Measurements from ENCODE around the gene BRD1.
A peak's percentile ranks its signal among the peaks of the same experiment; 100 is the strongest.

- TF ChIP-seq POLR2AphosphoS5 (IDR thresholded peaks at IDR 0.05; ENCODE audit: low read depth) (peak; percentile 76), CTCF (IDR thresholded peaks at IDR 0.05; ENCODE audit: insufficient read depth, low read length) (no peak), REST (IDR thresholded peaks at IDR 0.05; ENCODE audit: insufficient replicate concordance, low read depth) (no peak), GABPA (IDR thresholded peaks at IDR 0.05; ENCODE audit: low read depth) (no peak)
Observed at GRCh38 chr22:49861642-49862495, 34.2 kb upstream of the BRD1 start.
